Left lung (tissue), 10 donors: Measurements from ENCODE around the gene RAB15. TPM values are rescaled to one million over a fixed set of nuclear protein-coding genes. Genes with fewer than 3 reads are reported as not detected.

Source experiments
- ATAC-seq: fragments of 200-7000 bp; cut with Tn5 transposase; one replicate; pipeline ENCODE4 v1.9.1; 2020; ENCODE audit warnings: moderate library complexity
- DNase-seq, 4 donors: peaks; one replicate each; pipeline ENCODE4 v3.0.0-alpha.2; 2013 to 2020
- H3K27ac ChIP-seq, 2 donors: fragments of 200-600 bp; sonication (generic) in 1 of 2; one replicate each; pipeline versions ENCODE4 v1.5.0 to v1.8.0; 2020 to 2021
- H3K27me3 ChIP-seq, 2 donors: fragments of 200-600 bp; sonication (generic) in 1 of 2; one replicate each; pipeline versions ENCODE4 v1.5.0 to v1.8.0; 2020 to 2021
- H3K36me3 ChIP-seq, 2 donors: fragments of 200-600 bp; sonication (generic) in 1 of 2; one replicate each; pipeline versions ENCODE4 v1.5.0 to v1.8.0; 2020 to 2021
- H3K4me1 ChIP-seq, 2 donors: fragments of 200-600 bp; one replicate each; pipeline ENCODE4 v1.8.0; 2021
- H3K4me3 ChIP-seq, 2 donors: fragments of 200-600 bp; sonication (generic) in 1 of 2; one replicate each; pipeline versions ENCODE4 v1.5.0 to v1.8.0; 2020 to 2021; ENCODE audit warnings: mild to moderate bottlenecking in 1 of 2
- H3K9me3 ChIP-seq, 2 donors: fragments of 200-600 bp; sonication (generic) in 1 of 2; one replicate each; pipeline versions ENCODE4 v1.5.0 to v1.8.0; 2020 to 2021
- intact Hi-C, 2 donors: fragments of 100-400 bp; cut with DNase I; formaldehyde crosslinking; loops; one replicate each; pipeline versions ENCODE4 v1.11.2 to v1.14.2; 2022
- polyA plus RNA-seq, 6 donors: library from polyadenylated mRNA; unstranded; fragments of 120-200 nt; gene quantifications; one replicate each; pipeline ENCODE4 v1.2.1, GENCODE V29; 2013; ENCODE audit not compliant: insufficient read length in 6 of 6
- total RNA-seq, 2 donors: library from RNA; stranded (reverse); fragmentation: NEBNext Ultra II Directional; extraction: Animal tissue kit (Norgen Biotek cat#: 25700); gene quantifications; one replicate each; pipeline ENCODE4 v1.2.1, GENCODE V29; 2021
- TF ChIP-seq, protein P1 (sequence below), 2 donors: fragments of 200-600 bp; sonication (generic) in 1 of 2; IDR thresholded peaks; one replicate each; pipeline versions ENCODE4 v1.5.0 to v1.8.0; 2021; ENCODE audit warnings: antibody characterized with exemption in 2 of 2
- donor health status: DM: no; HTN: yes; CAD: no.
- donor health status: DM: no; HTN: no; CAD: no.

Gene RAB15
- total and polyA plus RNA-seq, 8 donors = 21.8 to 36.6 (median 30.7) TPM

DNA sequence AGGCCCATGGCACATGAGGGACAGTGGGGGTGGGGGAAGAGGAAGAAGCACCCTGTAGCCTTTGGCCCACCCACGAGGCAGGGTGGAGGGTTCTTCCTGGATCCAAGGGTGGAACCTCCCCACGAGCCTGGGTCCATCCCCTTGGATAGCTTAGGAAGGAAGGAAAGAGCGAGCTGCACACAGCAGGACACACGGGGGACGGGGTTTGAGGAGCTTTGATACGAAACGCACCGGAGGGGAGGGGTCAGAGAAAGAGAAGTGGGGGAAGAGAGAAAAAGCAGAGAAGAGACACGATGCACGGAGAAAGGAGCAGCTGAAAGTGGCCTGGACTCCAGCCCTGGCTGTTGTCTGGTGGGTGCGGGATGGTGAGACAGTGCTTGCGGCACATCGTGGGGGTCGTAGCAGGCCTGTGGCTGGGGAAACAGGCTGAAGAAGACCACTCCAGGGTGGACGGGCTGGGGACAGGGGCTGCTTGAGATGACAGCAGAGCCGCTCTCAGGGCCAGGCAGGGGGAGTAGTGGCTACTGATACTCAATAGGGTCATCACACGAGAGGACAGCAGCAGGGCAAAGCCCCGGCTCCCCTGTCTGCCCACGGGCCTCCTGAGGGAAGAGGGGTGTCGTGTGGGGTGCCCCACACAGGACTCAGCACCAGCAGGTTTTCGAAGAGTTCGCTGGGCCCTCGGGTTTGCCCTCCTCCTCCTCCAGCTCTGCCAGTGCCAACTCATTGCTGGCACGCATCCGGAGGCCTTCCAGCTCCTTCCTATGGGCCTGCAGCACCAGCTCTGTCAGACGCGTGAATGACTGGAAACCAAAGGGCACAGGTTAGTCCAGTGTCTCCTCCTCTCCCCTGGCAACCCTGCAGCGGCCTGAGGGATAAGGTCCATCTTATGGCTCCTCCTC, 24.2 kb downstream of the RAB15 start:
- H3K4me1 ChIP-seq = peaks cover 0 to 24% of the 10 kb centered on the region in 2 donors
- no peaks in the 10 kb centered on the region for H3K9me3 ChIP-seq
- DNase-seq (no peak), ATAC-seq (no peak)
- H3K27me3 ChIP-seq = no peaks in the 10 kb centered on the region
- H3K36me3 ChIP-seq = peaks cover 0 to 69% of the 10 kb centered on the region in 2 donors
- H3K4me3 ChIP-seq = no peak overlapping the region
- intact Hi-C loops = no loop called here
- H3K27ac ChIP-seq = no peak overlapping the region
- TF ChIP-seq, protein P1, sequence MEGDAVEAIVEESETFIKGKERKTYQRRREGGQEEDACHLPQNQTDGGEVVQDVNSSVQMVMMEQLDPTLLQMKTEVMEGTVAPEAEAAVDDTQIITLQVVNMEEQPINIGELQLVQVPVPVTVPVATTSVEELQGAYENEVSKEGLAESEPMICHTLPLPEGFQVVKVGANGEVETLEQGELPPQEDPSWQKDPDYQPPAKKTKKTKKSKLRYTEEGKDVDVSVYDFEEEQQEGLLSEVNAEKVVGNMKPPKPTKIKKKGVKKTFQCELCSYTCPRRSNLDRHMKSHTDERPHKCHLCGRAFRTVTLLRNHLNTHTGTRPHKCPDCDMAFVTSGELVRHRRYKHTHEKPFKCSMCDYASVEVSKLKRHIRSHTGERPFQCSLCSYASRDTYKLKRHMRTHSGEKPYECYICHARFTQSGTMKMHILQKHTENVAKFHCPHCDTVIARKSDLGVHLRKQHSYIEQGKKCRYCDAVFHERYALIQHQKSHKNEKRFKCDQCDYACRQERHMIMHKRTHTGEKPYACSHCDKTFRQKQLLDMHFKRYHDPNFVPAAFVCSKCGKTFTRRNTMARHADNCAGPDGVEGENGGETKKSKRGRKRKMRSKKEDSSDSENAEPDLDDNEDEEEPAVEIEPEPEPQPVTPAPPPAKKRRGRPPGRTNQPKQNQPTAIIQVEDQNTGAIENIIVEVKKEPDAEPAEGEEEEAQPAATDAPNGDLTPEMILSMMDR (IDR thresholded peaks at IDR 0.05) = no peak

DNA sequence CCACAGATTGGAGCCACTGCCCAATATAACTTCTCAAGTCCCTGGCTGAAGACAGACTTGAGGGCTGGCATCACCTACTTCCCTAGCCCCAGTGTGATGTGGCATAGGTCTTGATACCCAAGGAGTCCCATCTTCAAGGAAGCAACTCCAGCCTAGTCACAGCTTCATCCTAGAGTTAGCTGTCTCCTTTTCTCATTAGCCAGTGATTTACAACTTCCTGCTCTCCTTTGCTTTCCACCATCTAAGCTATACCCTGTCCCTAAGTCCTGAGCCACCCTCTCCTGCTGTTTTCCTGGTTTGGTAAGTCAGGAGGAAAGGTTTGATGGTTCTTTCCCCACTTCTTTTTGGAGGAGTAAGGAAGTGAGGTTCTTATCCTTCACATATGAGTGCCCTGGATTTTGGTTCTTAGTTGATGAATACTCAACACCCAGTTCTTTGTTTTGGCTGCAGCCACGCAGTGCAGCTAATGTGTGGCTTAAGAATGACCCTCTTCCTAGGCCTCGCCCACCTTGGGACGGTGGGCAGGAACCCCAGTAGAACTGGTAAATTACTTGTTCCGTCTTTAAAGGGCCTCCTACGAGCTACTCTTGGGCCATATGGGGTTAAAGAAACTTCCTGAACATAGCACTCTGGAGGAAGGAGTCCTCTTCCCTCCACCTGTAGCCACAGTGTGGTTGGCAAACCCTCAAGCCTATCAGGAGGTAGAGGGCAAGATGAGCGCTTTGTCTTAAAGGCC, 25.7 kb downstream of the RAB15 start:
- Histone ChIP-seq H3K27ac (peak overlapping the region in 1 of 2 donors; percentile 18), H3K36me3 (peaks cover 0 to 64% of the 10 kb centered on the region in 2 donors), H3K27me3 (no peaks in the 10 kb centered on the region), H3K9me3 (no peaks in the 10 kb centered on the region), H3K4me3 (no peak overlapping the region), H3K4me1 (peaks cover 0 to 24% of the 10 kb centered on the region in 2 donors)
- intact Hi-C loops = no loop called here
- TF ChIP-seq, protein P1 (IDR thresholded peaks at IDR 0.05) = no peak
- DNase-seq = no peak
- no peak for ATAC-seq

DNA sequence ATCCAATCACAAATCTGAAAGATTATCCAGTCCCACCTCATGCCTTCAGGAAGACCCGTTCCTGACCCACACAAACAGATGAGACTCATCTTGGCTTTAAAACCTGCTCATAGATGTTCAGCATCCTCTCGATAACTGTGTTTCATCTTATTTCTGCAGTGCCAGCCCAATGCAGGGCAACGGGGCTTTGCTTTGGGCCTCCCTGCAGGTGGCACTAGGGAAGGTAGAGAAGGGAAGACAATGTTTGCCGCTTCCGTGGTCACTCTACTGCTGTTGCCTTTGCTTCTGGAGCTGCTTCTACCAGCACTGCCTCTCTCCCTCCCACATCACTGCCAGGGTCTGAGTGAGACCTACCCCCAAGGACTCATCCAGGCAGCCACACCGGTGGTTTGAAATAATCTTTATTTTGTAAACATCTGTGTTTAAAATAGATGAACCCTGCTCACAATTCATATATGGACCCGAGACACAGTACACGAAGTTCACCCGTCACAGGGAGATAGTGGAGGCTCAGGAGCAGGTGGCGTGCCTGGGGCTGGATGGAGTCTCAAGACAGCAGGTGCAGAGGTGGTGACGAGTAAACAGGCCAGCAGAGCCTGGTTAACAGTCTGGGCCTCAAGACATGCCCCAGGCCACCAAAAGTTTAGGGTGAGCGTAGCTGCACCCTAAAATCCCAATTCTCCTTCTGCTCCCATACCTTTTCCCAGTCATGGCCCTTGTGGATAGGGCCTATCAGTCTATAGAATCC, 26.5 kb downstream of the RAB15 start:
- ATAC-seq = no peak
- Histone ChIP-seq H3K9me3 (no peaks in the 10 kb centered on the region), H3K36me3 (peaks cover 0 to 64% of the 10 kb centered on the region in 2 donors), H3K27ac (no peak overlapping the region), H3K4me3 (no peak overlapping the region), H3K27me3 (no peaks in the 10 kb centered on the region), H3K4me1 (peaks cover 0 to 24% of the 10 kb centered on the region in 2 donors)
- intact Hi-C loops = no loop called here
- TF ChIP-seq, protein P1 (IDR thresholded peaks at IDR 0.05) = no peak
- no peak for DNase-seq

DNA sequence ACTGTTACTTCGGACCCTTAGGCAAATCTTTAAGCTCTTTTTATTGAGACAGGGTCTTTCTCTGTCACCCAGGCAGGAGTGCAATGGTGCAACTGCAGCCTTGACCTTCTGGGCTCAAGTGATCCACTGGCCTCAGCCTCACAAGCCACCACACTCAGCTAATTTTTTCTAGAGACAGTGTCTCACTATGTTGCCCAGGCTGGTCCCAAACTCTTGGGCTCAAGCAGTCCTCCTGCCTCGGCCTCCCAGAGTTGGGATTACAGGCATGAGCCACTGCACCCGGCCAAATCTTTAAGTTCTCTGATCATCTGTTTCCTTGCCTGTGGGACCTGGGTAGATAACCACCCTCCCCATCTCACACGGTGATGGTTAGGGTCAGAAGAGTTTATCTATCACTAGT, 27.3 kb downstream of the RAB15 start:
- DNase-seq (no peak), ATAC-seq (no peak)
- peaks cover 0 to 24% of the 10 kb centered on the region in 2 donors for H3K4me1 ChIP-seq
- H3K36me3 ChIP-seq = peaks cover 0 to 56% of the 10 kb centered on the region in 2 donors
- H3K27me3 ChIP-seq = no peaks in the 10 kb centered on the region
- H3K4me3 ChIP-seq = no peak overlapping the region
- H3K9me3 ChIP-seq = no peaks in the 10 kb centered on the region
- TF ChIP-seq, protein P1 (IDR thresholded peaks at IDR 0.05) = no peak
- no peak overlapping the region for H3K27ac ChIP-seq
- intact Hi-C loops = no loop called here
